ENCODE measurements around the gene TSPAN5. TPM values are rescaled to one million over a fixed set of nuclear protein-coding genes. Genes with fewer than 3 reads are reported as not detected.

Gene TSPAN5
- total RNA-seq, 2 donors from 2014 or later: 1.8 to 2.0 TPM

GRCh38 chr4:98625920-98626319, 32.5 kb downstream of the TSPAN5 start:
- Histone ChIP-seq H3K4me3 (no peak overlapping the region), H3K9me3 (no peaks in the 10 kb centered on the region), H3K36me3 (replicated peaks in 1 of 2; ENCODE audit: insufficient read depth in 1 of 2, low read depth in 2 of 2) (no peaks in the 10 kb centered on the region), H3K4me1 (peaks cover 6% of the 10 kb centered on the region), H3K27ac (no peak overlapping the region), H3K27me3 (no peaks in the 10 kb centered on the region)
- ATAC-seq: no peak
- TF ChIP-seq CTCF (IDR thresholded peaks at IDR 0.05) (no peak), POLR2A (IDR thresholded peaks at IDR 0.05) (no peak)
- 90 to 92% methylated on average over 2 of the region's 2 CpGs for WGBS, 2 donors
- intact Hi-C loops (cut with DNase I): no loop called here
- no peak for DNase-seq

- WGBS, 2 donors: 71 to 78% methylated on average over 4 of the region's 4 CpGs
- Histone ChIP-seq H3K9me3 (no peaks in the 10 kb centered on the region), H3K4me1 (peaks cover 1% of the 10 kb centered on the region), H3K27ac (no peak overlapping the region), H3K36me3 (replicated peaks in 1 of 2; ENCODE audit: insufficient read depth in 1 of 2, low read depth in 2 of 2) (no peaks in the 10 kb centered on the region), H3K27me3 (no peaks in the 10 kb centered on the region), H3K4me3 (no peak overlapping the region)
- ATAC-seq (no peak), DNase-seq (no peak)
- TF ChIP-seq CTCF (IDR thresholded peaks at IDR 0.05) (no peak), POLR2A (IDR thresholded peaks at IDR 0.05) (no peak)
- intact Hi-C loops (cut with DNase I): no loop called here
These were observed 33.0 kb downstream of the TSPAN5 start for GRCh38 chr4:98625399-98625798.

- DNase-seq: no peak
- Histone ChIP-seq H3K9me3 (no peaks in the 10 kb centered on the region), H3K27ac (no peak overlapping the region), H3K4me1 (no peaks in the 10 kb centered on the region), H3K36me3 (replicated peaks in 1 of 2; ENCODE audit: insufficient read depth in 1 of 2, low read depth in 2 of 2) (no peaks in the 10 kb centered on the region), H3K27me3 (no peaks in the 10 kb centered on the region), H3K4me3 (no peak overlapping the region)
- no peak for ATAC-seq
- intact Hi-C loops (cut with DNase I): no loop called here
- TF ChIP-seq POLR2A (IDR thresholded peaks at IDR 0.05) (no peak), CTCF (IDR thresholded peaks at IDR 0.05) (no peak)
- 89 to 98% methylated on average over 4 of the region's 4 CpGs for WGBS, 2 donors
These were observed 33.8 kb downstream of the TSPAN5 start for GRCh38 chr4:98624642-98625041.

- H3K27ac ChIP-seq: no peak overlapping the region
- WGBS, 2 donors: 91 to 95% methylated on average over 2 of the region's 2 CpGs
- DNase-seq: no peak
- H3K4me1 ChIP-seq: no peaks in the 10 kb centered on the region
- H3K36me3 ChIP-seq (replicated peaks in 1 of 2; ENCODE audit: insufficient read depth in 1 of 2, low read depth in 2 of 2): no peaks in the 10 kb centered on the region
- TF ChIP-seq POLR2A (IDR thresholded peaks at IDR 0.05) (no peak), CTCF (IDR thresholded peaks at IDR 0.05) (no peak)
- H3K27me3 ChIP-seq: no peaks in the 10 kb centered on the region
- no peak for ATAC-seq
- no peaks in the 10 kb centered on the region for H3K9me3 ChIP-seq
- no peak overlapping the region for H3K4me3 ChIP-seq
- intact Hi-C loops (cut with DNase I): no loop called here
These were observed 34.3 kb downstream of the TSPAN5 start for GRCh38 chr4:98624144-98624543.

GRCh38 chr4:98623126-98623802, 35.1 kb downstream of the TSPAN5 start:
- DNase-seq (no peak), ATAC-seq (no peak)
- no peaks in the 10 kb centered on the region for H3K27me3 ChIP-seq
- H3K9me3 ChIP-seq: no peaks in the 10 kb centered on the region
- H3K36me3 ChIP-seq (replicated peaks in 1 of 2; ENCODE audit: insufficient read depth in 1 of 2, low read depth in 2 of 2): no peaks in the 10 kb centered on the region
- 25 to 26% methylated on average over 3 of the region's 3 CpGs for WGBS, 2 donors
- no peak overlapping the region for H3K4me3 ChIP-seq
- no peak overlapping the region for H3K27ac ChIP-seq
- H3K4me1 ChIP-seq: no peaks in the 10 kb centered on the region
- no peak for TF ChIP-seq CTCF (IDR thresholded peaks at IDR 0.05)
- TF ChIP-seq POLR2A (IDR thresholded peaks at IDR 0.05): no peak
- intact Hi-C loops (cut with DNase I): no loop called here
